ENCODE measurements around the gene LRRC23.

- TF ChIP-seq CTCF (IDR thresholded peaks at IDR 0.05): no peak
- TF ChIP-seq POLR2A (IDR thresholded peaks at IDR 0.05): no peak
These were observed 7.7 kb downstream of the LRRC23 start for GRCh38 chr12:6912164-6912935.

Measured in tibial nerve (tissue), 3 donors.